Measurements from ENCODE around the gene XRRA1. TPM values are rescaled to one million over a fixed set of nuclear protein-coding genes. Genes with fewer than 3 reads are reported as not detected.

The XRRA1 gene
- total and polyA plus RNA-seq, 2 of the 4 experiments (the other 2 are of a cell fraction), result 5.4 to 6.3 TPM

DNA sequence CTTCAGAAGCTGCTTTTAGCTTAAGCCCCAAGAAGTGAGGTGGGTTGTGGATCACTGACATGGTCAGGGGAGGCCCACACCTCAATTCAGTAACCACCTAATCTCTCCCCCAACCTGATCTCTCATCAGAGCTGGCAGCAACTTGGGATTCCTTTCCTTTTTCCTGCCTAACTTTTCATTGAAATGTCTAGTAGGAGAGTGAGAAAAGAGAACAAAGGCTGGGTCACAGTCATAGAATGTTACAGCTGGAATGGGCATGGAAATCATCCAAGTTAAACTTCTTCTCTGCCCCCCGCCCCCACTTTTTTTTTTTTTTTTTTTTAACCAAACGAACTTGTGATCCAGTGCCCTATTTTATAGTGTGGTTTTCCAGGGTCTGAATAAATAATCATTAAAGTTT lies 108.4 kb downstream of the XRRA1 start:
- WGBS, 2 experiments (ENCODE audit: extremely low coverage in 2 of 2, insufficient read length in 1 of 2), result no CpG with 5 or more reads among the region's 2 CpGs
- H3K4me2 ChIP-seq (ENCODE audit: low read depth, low read length), result no peak overlapping the region
- intact Hi-C loops (cut with micrococcal nuclease), result no loop called here

More for the DNA sequence above, 108.4 kb downstream of the XRRA1 start:
- H3K23ac ChIP-seq (ENCODE audit: low read depth, low read length), result peak overlapping the region; percentile 34; the same call in 1 of the 2 replicates
- H2BK20ac ChIP-seq (ENCODE audit: low read depth, low read length), result no peak overlapping the region
- CTCF ChIA-PET, result no interaction called here
- H3K79me1 ChIP-seq (ENCODE audit: low read depth in 1 of 2, low read length in 2 of 2), result peaks cover 14 to 36% of the 10 kb centered on the region in 2 experiments
- no peaks in the 10 kb centered on the region for H3K9me3 ChIP-seq (ENCODE audit: control insufficient read depth, insufficient read depth, low read length)
- no peak overlapping the region for H4K8ac ChIP-seq (ENCODE audit: low read depth in 2 of 2, low read length in 2 of 2)
- no peak overlapping the region for H4K91ac ChIP-seq (ENCODE audit: insufficient read depth, low read depth, low read length)
- H3K27me3 ChIP-seq (ENCODE audit: control insufficient read depth, insufficient read depth, low read length), result no peaks in the 10 kb centered on the region
- no peak overlapping the region for H2AK9ac ChIP-seq (replicated peaks; ENCODE audit: low read depth, low read length, poor library complexity)
- H2BK15ac ChIP-seq (ENCODE audit: low read depth, low read length), result no peak overlapping the region
- no peak overlapping the region for H3K56ac ChIP-seq (ENCODE audit: extremely low read depth, insufficient read depth, low read length)
- dilution Hi-C loops (cut with HindIII; ENCODE audit: low sequenced_read_pairs, unreplicated experiment) (no loop called here), in situ Hi-C loops (cut with MboI; ENCODE audit: low sequenced_read_pairs) (no loop called here)
- H2BK5ac ChIP-seq (ENCODE audit: low read depth, low read length, poor library complexity, severe bottlenecking), result no peak overlapping the region
- no peaks in the 10 kb centered on the region; the same call in 1 of the 2 replicates for H4K20me1 ChIP-seq (ENCODE audit: insufficient read depth, low read length)
- BruUV-seq (replicated peaks), result no TSS peak
- peaks cover 52% of the 10 kb centered on the region for H3K36me3 ChIP-seq (ENCODE audit: control insufficient read depth, insufficient read depth, low read length)
- POLR2A ChIA-PET (ENCODE audit: unreplicated experiment), result no interaction called here
- H3K14ac ChIP-seq (replicated peaks; ENCODE audit: low read depth, low read length), result no peak overlapping the region
- DNase-seq (no peak), ATAC-seq (ENCODE audit: low read depth) (no peak)
- no peak for TF ChIP-seq MAFK (IDR thresholded peaks at IDR 0.05; ENCODE audit: low read depth, low read length)
- no peak for TF ChIP-seq SMC3 (IDR thresholded peaks at IDR 0.05; ENCODE audit: low read depth, low read length)
- TF ChIP-seq, protein P1, sequence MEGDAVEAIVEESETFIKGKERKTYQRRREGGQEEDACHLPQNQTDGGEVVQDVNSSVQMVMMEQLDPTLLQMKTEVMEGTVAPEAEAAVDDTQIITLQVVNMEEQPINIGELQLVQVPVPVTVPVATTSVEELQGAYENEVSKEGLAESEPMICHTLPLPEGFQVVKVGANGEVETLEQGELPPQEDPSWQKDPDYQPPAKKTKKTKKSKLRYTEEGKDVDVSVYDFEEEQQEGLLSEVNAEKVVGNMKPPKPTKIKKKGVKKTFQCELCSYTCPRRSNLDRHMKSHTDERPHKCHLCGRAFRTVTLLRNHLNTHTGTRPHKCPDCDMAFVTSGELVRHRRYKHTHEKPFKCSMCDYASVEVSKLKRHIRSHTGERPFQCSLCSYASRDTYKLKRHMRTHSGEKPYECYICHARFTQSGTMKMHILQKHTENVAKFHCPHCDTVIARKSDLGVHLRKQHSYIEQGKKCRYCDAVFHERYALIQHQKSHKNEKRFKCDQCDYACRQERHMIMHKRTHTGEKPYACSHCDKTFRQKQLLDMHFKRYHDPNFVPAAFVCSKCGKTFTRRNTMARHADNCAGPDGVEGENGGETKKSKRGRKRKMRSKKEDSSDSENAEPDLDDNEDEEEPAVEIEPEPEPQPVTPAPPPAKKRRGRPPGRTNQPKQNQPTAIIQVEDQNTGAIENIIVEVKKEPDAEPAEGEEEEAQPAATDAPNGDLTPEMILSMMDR (conservative IDR thresholded peaks at IDR 0.05; ENCODE audit: low read depth, low read length), result no peak
- TF ChIP-seq FOS (IDR thresholded peaks at IDR 0.05; ENCODE audit: low read depth, low read length), result no peak
- TF ChIP-seq MXI1 (IDR thresholded peaks at IDR 0.05; ENCODE audit: borderline replicate concordance, low read depth, low read length), result no peak
- no peak for TF ChIP-seq NFE2L2 (IDR thresholded peaks at IDR 0.05; ENCODE audit: low read depth, low read length)
- TF ChIP-seq BHLHE40 (IDR thresholded peaks at IDR 0.05; ENCODE audit: low read depth, low read length), result no peak
- TF ChIP-seq CEBPB (IDR thresholded peaks at IDR 0.05; ENCODE audit: low read depth, low read length), result no peak
- TF ChIP-seq, protein P2, sequence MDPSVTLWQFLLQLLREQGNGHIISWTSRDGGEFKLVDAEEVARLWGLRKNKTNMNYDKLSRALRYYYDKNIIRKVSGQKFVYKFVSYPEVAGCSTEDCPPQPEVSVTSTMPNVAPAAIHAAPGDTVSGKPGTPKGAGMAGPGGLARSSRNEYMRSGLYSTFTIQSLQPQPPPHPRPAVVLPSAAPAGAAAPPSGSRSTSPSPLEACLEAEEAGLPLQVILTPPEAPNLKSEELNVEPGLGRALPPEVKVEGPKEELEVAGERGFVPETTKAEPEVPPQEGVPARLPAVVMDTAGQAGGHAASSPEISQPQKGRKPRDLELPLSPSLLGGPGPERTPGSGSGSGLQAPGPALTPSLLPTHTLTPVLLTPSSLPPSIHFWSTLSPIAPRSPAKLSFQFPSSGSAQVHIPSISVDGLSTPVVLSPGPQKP (IDR thresholded peaks at IDR 0.05; ENCODE audit: borderline replicate concordance, low read depth, low read length), result no peak
- no peak for TF ChIP-seq MAZ (IDR thresholded peaks at IDR 0.05; ENCODE audit: borderline replicate concordance, low read depth, low read length)
- no peak for TF ChIP-seq POLR2A (IDR thresholded peaks at IDR 0.05; ENCODE audit: low read depth, low read length)
- no peak for TF ChIP-seq RAD21 (IDR thresholded peaks at IDR 0.05; ENCODE audit: low read length)
- TF ChIP-seq, protein P3, sequence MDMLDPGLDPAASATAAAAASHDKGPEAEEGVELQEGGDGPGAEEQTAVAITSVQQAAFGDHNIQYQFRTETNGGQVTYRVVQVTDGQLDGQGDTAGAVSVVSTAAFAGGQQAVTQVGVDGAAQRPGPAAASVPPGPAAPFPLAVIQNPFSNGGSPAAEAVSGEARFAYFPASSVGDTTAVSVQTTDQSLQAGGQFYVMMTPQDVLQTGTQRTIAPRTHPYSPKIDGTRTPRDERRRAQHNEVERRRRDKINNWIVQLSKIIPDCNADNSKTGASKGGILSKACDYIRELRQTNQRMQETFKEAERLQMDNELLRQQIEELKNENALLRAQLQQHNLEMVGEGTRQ (IDR thresholded peaks at IDR 0.05; ENCODE audit: low read depth, low read length), result no peak
- TF ChIP-seq CHD1 (IDR thresholded peaks at IDR 0.05; ENCODE audit: low read depth, low read length), result no peak
- TF ChIP-seq RFX5 (IDR thresholded peaks at IDR 0.05; ENCODE audit: low read depth, low read length), result no peak
- no peak overlapping the region for H3K9ac ChIP-seq (ENCODE audit: low read depth, low read length)
- no peak overlapping the region for H3K4me3 ChIP-seq (ENCODE audit: insufficient read depth, low read depth, low read length)
- H2AK5ac ChIP-seq (ENCODE audit: low read depth, low read length), result no peak overlapping the region
- H3K4me1 ChIP-seq (ENCODE audit: control insufficient read depth, insufficient read depth, low read length), result peaks cover 2% of the 10 kb centered on the region; the same call in 1 of the 2 replicates
- H4K5ac ChIP-seq (ENCODE audit: low read depth, low read length), result no peak overlapping the region
- no peak overlapping the region for H2BK120ac ChIP-seq (ENCODE audit: low read depth, low read length)
- peaks cover 13% of the 10 kb centered on the region for H3K9me1 ChIP-seq (ENCODE audit: insufficient read depth, low read length)
- H3K18ac ChIP-seq (ENCODE audit: low read depth, low read length), result no peak overlapping the region
- no peak overlapping the region for H2AFZ ChIP-seq (replicated peaks; ENCODE audit: low read length, poor library complexity)
- no peak overlapping the region for H3K27ac ChIP-seq (ENCODE audit: insufficient read depth, low read length)
- no peak overlapping the region for H3K4ac ChIP-seq (ENCODE audit: low read depth, low read length)
